K562 (cell line): ENCODE data around the gene FGR. TPM values are rescaled to one million over a fixed set of nuclear protein-coding genes. Genes with fewer than 3 reads are reported as not detected.
A peak's percentile ranks its signal among the peaks of the same experiment; 100 is the strongest.

Experiments
- CBX5 ChIP-seq: IDR thresholded peaks from 2 replicates; pipeline ENCODE4 v1.6.1; 2014; ENCODE audit warnings: low read depth, borderline replicate concordance
- CTBP1 ChIP-seq: fragments of 450-650 bp; IDR thresholded peaks from 2 replicates; pipeline ENCODE4 v1.6.1; 2016; ENCODE audit warnings: borderline replicate concordance
- DPF2 ChIP-seq: fragments of 450-650 bp; IDR thresholded peaks from 2 replicates; pipeline ENCODE4 v1.6.1; 2016
- FOXP1 ChIP-seq: sonication (generic); formaldehyde crosslinking; IDR thresholded peaks from 2 replicates; pipeline ENCODE4 v1.8.0; 2022; ENCODE audit warnings: mild to moderate bottlenecking, missing genetic modification reagents
- HDAC2 ChIP-seq: fragments of 450-650 bp; IDR thresholded peaks from 2 replicates; pipeline ENCODE4 v1.6.1; 2016; ENCODE audit warnings: mild to moderate bottlenecking
- HNRNPLL ChIP-seq: fragments of 200-400 bp; formaldehyde crosslinking; IDR thresholded peaks from 2 replicates; pipeline ENCODE4 v1.6.1; 2017; ENCODE audit warnings: low read length, low read depth, mild to moderate bottlenecking; ENCODE audit not compliant: poor library complexity, severe bottlenecking
- JUND ChIP-seq, 2 experiments: IDR thresholded peaks; 2 replicates in 1 of 2; 3 replicates in 1 of 2; pipeline ENCODE4 v1.6.1; 2011; ENCODE audit warnings: borderline replicate concordance in 2 of 2, low read depth in 2 of 2, low read length in 2 of 2, improper control_type of control experiment in 1 of 2, missing biosample characterization in 1 of 2, missing genetic modification characterization in 1 of 2, missing genetic modification reagents in 1 of 2
- LCOR ChIP-seq: sonication (generic); formaldehyde crosslinking; IDR thresholded peaks from 2 replicates; pipeline ENCODE4 v1.8.0; 2022; ENCODE audit warnings: mild to moderate bottlenecking, missing genetic modification reagents
- MYNN ChIP-seq, 2 experiments: sonication (generic); formaldehyde crosslinking in 1 of 2; IDR thresholded peaks; 2 replicates each; pipeline versions ENCODE4 v1.5.0 to v1.6.1; 2016 to 2020; ENCODE audit warnings: antibody characterized with exemption in 1 of 2, missing genetic modification reagents in 1 of 2
- NCOA6 ChIP-seq: fragments of 450-650 bp; IDR thresholded peaks from 2 replicates; pipeline ENCODE4 v1.6.1; 2017; ENCODE audit warnings: mild to moderate bottlenecking
- NFIC ChIP-seq: fragments of 450-650 bp; IDR thresholded peaks from 2 replicates; pipeline ENCODE4 v1.6.1; 2017; ENCODE audit warnings: mild to moderate bottlenecking, inconsistent platforms
- PCBP1 ChIP-seq: fragments of 200-400 bp; formaldehyde crosslinking; IDR thresholded peaks from 2 replicates; pipeline ENCODE4 v1.6.1; 2018; ENCODE audit warnings: mild to moderate bottlenecking, low read depth, low read length; ENCODE audit not compliant: poor library complexity, severe bottlenecking
- RBBP5 ChIP-seq: fragments of 200-600 bp; sonication (generic); IDR thresholded peaks from 2 replicates; pipeline ENCODE4 v1.6.1; 2012; ENCODE audit warnings: borderline replicate concordance, mild to moderate bottlenecking, low read length, control low read depth, inconsistent platforms; ENCODE audit not compliant: insufficient read depth, poor library complexity, severe bottlenecking
- RCOR1 ChIP-seq, 2 experiments: IDR thresholded peaks; 2 replicates each; pipeline ENCODE4 v1.6.1; 2012; ENCODE audit warnings: low read depth in 2 of 2, low read length in 2 of 2, borderline replicate concordance in 1 of 2, improper control_type of control experiment in 1 of 2
- ZBTB2 ChIP-seq: fragments of 450-650 bp; IDR thresholded peaks from 2 replicates; pipeline ENCODE4 v1.6.1; 2016; ENCODE audit warnings: antibody characterized with exemption
- ZBTB7A ChIP-seq: IDR thresholded peaks from 2 replicates; pipeline ENCODE4 v1.6.1; 2011; ENCODE audit warnings: low read depth, mild to moderate bottlenecking, low read length, moderate library complexity, borderline replicate concordance; ENCODE audit not compliant: control insufficient read depth
- ZNF140 ChIP-seq: fragments of 250-450 bp; sonication (Bioruptor Pico); IDR thresholded peaks from 2 replicates; pipeline ENCODE4 v1.8.0; 2021; ENCODE audit warnings: moderate library complexity, mild to moderate bottlenecking, inconsistent platforms
- ZNF175 ChIP-seq: fragments of 200-800 bp; sonication (Bioruptor generic); IDR thresholded peaks from 2 replicates; pipeline ENCODE4 v1.6.1; 2016; ENCODE audit warnings: low read depth, mild to moderate bottlenecking, missing genetic modification characterization, missing compliant biosample characterization
- ZNF444 ChIP-seq: fragments of 250-450 bp; sonication (Bioruptor Pico); IDR thresholded peaks from 2 replicates; pipeline ENCODE4 v1.4.0; 2020; ENCODE audit warnings: mild to moderate bottlenecking, moderate library complexity
- polyA plus RNA-seq, 8 experiments: library from polyadenylated mRNA; depleted of rRNA in 4 of 8; stranded (reverse) in 5 of 8; unstranded in 3 of 8; fragments of >200 nt; fragmentation: Nextera tagmentation in 2 of 8; fragmentation: Illumina TruSeq in 1 of 8; extraction: Ambion mirVana in 2 of 8; extraction: Trizol in 1 of 8; gene quantifications; 2 replicates each; pipeline versions ENCODE4 v1.2.1 to v1.2.3, GENCODE V29; 2011 to 2014; ENCODE audit warnings: inconsistent platforms in 1 of 8, missing spikeins in 1 of 8
- total RNA-seq, 7 experiments: library from RNA; depleted of rRNA in 6 of 7; stranded (reverse); fragments of >200 nt in 6 of 7; fragmentation: Illumina TruSeq in 2 of 7; extraction: Trizol in 2 of 7; gene quantifications; 2 replicates each; pipeline versions ENCODE4 v1.2.1 to v1.2.3, GENCODE V29; 2011 to 2021; ENCODE audit warnings: low replicate concordance in 1 of 7

FGR gene
- total and polyA plus RNA-seq, 9 of the 15 experiments (the other 6 are each of a cell fraction or from before 2014, with no cell fraction given), result 0.04 to 0.11 TPM; not detected in 7

GRCh38 chr1:27603681-27604578 is 31.1 kb downstream of the FGR start, which contains the start of gene AHDC1 (continued):
- TF ChIP-seq ZNF444 (CRISPR knock-in tag) (peak; percentile 13; the same call in 1 of the 2 replicates), ZNF140 (CRISPR knock-in tag) (no peak), PCBP1 (peak; percentile 77), ZBTB7A (peak; percentile 83; the same call in 1 of the 2 replicates), HNRNPLL (peak; percentile 43), RBBP5 (peak; percentile 42), CTBP1 (peak; percentile 66; the same call in 1 of the 2 replicates), NCOA6 (peak; percentile 96), JUND (IDR thresholded peaks at IDR 0.05; ENCODE audit: borderline replicate concordance, low read depth, low read length) (peak; percentile 24; the same call in 1 of the 2 replicates), JUND (tag; IDR thresholded peaks at IDR 0.05; ENCODE audit: borderline replicate concordance, low read depth, low read length) (no peak; the same call in 2 of the 3 replicates), ZNF175 (CRISPR knock-in tag) (no peak), RCOR1 (IDR thresholded peaks at IDR 0.05; ENCODE audit: borderline replicate concordance in 1 of 2, low read depth in 2 of 2, low read length in 2 of 2) (peak in 1 of 2 experiments; percentile 38; a peak in 1 of 4 replicates), LCOR (CRISPR knock-in tag) (0 out of 2 replicates have a peak, but pooled peaks have one; percentile 54), MYNN (IDR thresholded peaks at IDR 0.05) (peak; percentile 50; the same call in 1 of the 2 replicates), MYNN (CRISPR knock-in tag; IDR thresholded peaks at IDR 0.05) (no peak), ZBTB2 (0 out of 2 replicates have a peak, but pooled peaks have one; percentile 42), NFIC (peak; percentile 84), DPF2 (peak; percentile 63; the same call in 1 of the 2 replicates), HDAC2 (peak; percentile 16; the same call in 1 of the 2 replicates), CBX5 (no peak; the same call in 1 of the 2 replicates), FOXP1 (CRISPR knock-in tag) (no peak)
